Stimulated activated naive CD8-positive, alpha-beta T cell treated with anti-CD3 and anti-CD28 coated beads, Interleukin-15, amount 100 ng/mL, for 72 hours (primary cell): ENCODE results near the gene SLFN5.
"Not testable (repeated sequence)": the region's sequence is repeated elsewhere in the genome, so short reads cannot be mapped to it uniquely, and the experiment has no call there.

Experiments used
- ATAC-seq: fragments of 150-1000 bp; cut with Tn5 transposase; 2 replicates; pipeline ENCODE4 v1.10.0; 2021; ENCODE audit warnings: mild to moderate bottlenecking, moderate library complexity
- DNase-seq, 2 donors: peaks; one replicate each; pipeline ENCODE4 v3.0.0; 2021 to 2022
- H3K27ac Mint-ChIP-seq, 2 donors: one replicate each; pipeline ENCODE4 v1.8.0; 2022; ENCODE audit warnings: mild to moderate bottlenecking in 2 of 2, mixed read lengths in 2 of 2, moderate library complexity in 2 of 2
- H3K27me3 Mint-ChIP-seq: one replicate; pipeline ENCODE4 v1.8.0; 2022; ENCODE audit warnings: mixed read lengths
- H3K4me1 Mint-ChIP-seq: one replicate; pipeline ENCODE4 v1.8.0; 2022; ENCODE audit warnings: mild to moderate bottlenecking, mixed read lengths
- H3K4me3 Mint-ChIP-seq, 2 donors: one replicate each; pipeline ENCODE4 v1.8.0; 2022; ENCODE audit warnings: mild to moderate bottlenecking in 2 of 2, mixed read lengths in 2 of 2, moderate library complexity in 1 of 2
- H3K9me3 Mint-ChIP-seq, 2 donors: one replicate each; pipeline ENCODE4 v1.8.0; 2022; ENCODE audit warnings: mixed read lengths in 2 of 2

The SLFN5 gene

GRCh38 chr17:35295686-35296085 is 52.8 kb downstream of the SLFN5 start:
- ATAC-seq: no peak
- no peak for DNase-seq
- peaks cover 10% of the 10 kb centered on the region for H3K4me1 Mint-ChIP-seq
- H3K27ac Mint-ChIP-seq: no peak overlapping the region
- peaks cover 19 to 26% of the 10 kb centered on the region in 2 donors for H3K9me3 Mint-ChIP-seq
- peaks cover 10% of the 10 kb centered on the region for H3K27me3 Mint-ChIP-seq
- H3K4me3 Mint-ChIP-seq: no peak overlapping the region

- H3K27me3 Mint-ChIP-seq: peaks cover 10% of the 10 kb centered on the region
These were observed 54.8 kb downstream of the SLFN5 start for GRCh38 chr17:35297666-35298065.

GRCh38 chr17:35298639-35299038 is 55.8 kb downstream of the SLFN5 start:
- peaks cover 10% of the 10 kb centered on the region for H3K27me3 Mint-ChIP-seq
- no peak overlapping the region for H3K4me3 Mint-ChIP-seq
- DNase-seq (no peak), ATAC-seq (no peak)
- H3K4me1 Mint-ChIP-seq: peaks cover 10% of the 10 kb centered on the region
- H3K9me3 Mint-ChIP-seq: peaks cover 33 to 43% of the 10 kb centered on the region in 2 donors
- H3K27ac Mint-ChIP-seq: no peak overlapping the region

More at GRCh38 chr17:35297666-35298065, 54.8 kb downstream of the SLFN5 start:
- Mint-ChIP-seq H3K27ac (no peak overlapping the region), H3K4me3 (no peak overlapping the region), H3K4me1 (peaks cover 10% of the 10 kb centered on the region), H3K9me3 (peaks cover 26 to 35% of the 10 kb centered on the region in 2 donors)
- ATAC-seq: no peak
- no peak for DNase-seq

GRCh38 chr17:35299135-35299534 is 56.3 kb downstream of the SLFN5 start:
- peaks cover 10% of the 10 kb centered on the region for H3K4me1 Mint-ChIP-seq
- ATAC-seq: no peak
- no peak for DNase-seq
- peaks cover 38 to 48% of the 10 kb centered on the region in 2 donors for H3K9me3 Mint-ChIP-seq
- no peak overlapping the region for H3K27ac Mint-ChIP-seq
- no peak overlapping the region for H3K4me3 Mint-ChIP-seq
- peaks cover 10% of the 10 kb centered on the region for H3K27me3 Mint-ChIP-seq

- DNase-seq, H3K27me3 Mint-ChIP-seq, H3K27ac Mint-ChIP-seq, ATAC-seq, H3K4me3 Mint-ChIP-seq: not testable (repeated sequence)
- peaks cover 38% of the 10 kb centered on the region for H3K4me1 Mint-ChIP-seq
- peaks cover 10 to 30% of the 10 kb centered on the region in 2 donors for H3K9me3 Mint-ChIP-seq
These were observed 66.5 kb downstream of the SLFN5 start for GRCh38 chr17:35309345-35309744.

GRCh38 chr17:35312346-35312745 is 69.5 kb downstream of the SLFN5 start:
- ATAC-seq: no peak
- H3K27ac Mint-ChIP-seq: peak overlapping the region in 1 of 2 donors; percentile 67
- H3K4me3 Mint-ChIP-seq: peak overlapping the region; percentile 0 to 38
- peaks cover 45% of the 10 kb centered on the region for H3K4me1 Mint-ChIP-seq
- H3K27me3 Mint-ChIP-seq: no peaks in the 10 kb centered on the region
- DNase-seq: no peak
- peaks cover 6 to 17% of the 10 kb centered on the region in 2 donors for H3K9me3 Mint-ChIP-seq

- H3K9me3 Mint-ChIP-seq: peaks cover 6 to 17% of the 10 kb centered on the region in 2 donors
- peak overlapping the region; percentile 97 to 98 for H3K4me3 Mint-ChIP-seq
- ATAC-seq: peak; percentile 93
- H3K27ac Mint-ChIP-seq: peak overlapping the region; percentile 96 to 98
- H3K4me1 Mint-ChIP-seq: peaks cover 42% of the 10 kb centered on the region
- DNase-seq: peak; percentile 83 to 90
- no peaks in the 10 kb centered on the region for H3K27me3 Mint-ChIP-seq
These were observed 70.2 kb downstream of the SLFN5 start for GRCh38 chr17:35312790-35313711.

GRCh38 chr17:35313875-35314409 is 71.1 kb downstream of the SLFN5 start:
- H3K27ac Mint-ChIP-seq: peak overlapping the region; percentile 96 to 98
- ATAC-seq (no peak), DNase-seq (peak; percentile 10 to 16)

GRCh38 chr17:35314415-35315216 is 71.7 kb downstream of the SLFN5 start:
- Mint-ChIP-seq H3K27ac (peak overlapping the region in 1 of 2 donors; percentile 79), H3K9me3 (peaks cover 1 to 4% of the 10 kb centered on the region in 2 donors), H3K4me3 (peak overlapping the region; percentile 97 to 98), H3K27me3 (no peaks in the 10 kb centered on the region), H3K4me1 (peaks cover 40% of the 10 kb centered on the region)
- ATAC-seq: no peak
- no peak for DNase-seq

More at GRCh38 chr17:35313875-35314409, 71.1 kb downstream of the SLFN5 start:
- peaks cover 40% of the 10 kb centered on the region for H3K4me1 Mint-ChIP-seq
- H3K4me3 Mint-ChIP-seq: peak overlapping the region; percentile 97 to 98
- no peaks in the 10 kb centered on the region for H3K27me3 Mint-ChIP-seq
- peaks cover 0 to 8% of the 10 kb centered on the region in 2 donors for H3K9me3 Mint-ChIP-seq

- Mint-ChIP-seq H3K27ac (no peak overlapping the region), H3K4me1 (peaks cover 40% of the 10 kb centered on the region), H3K27me3 (no peaks in the 10 kb centered on the region), H3K4me3 (peak overlapping the region; percentile 41 to 63), H3K9me3 (peaks cover 0 to 5% of the 10 kb centered on the region in 2 donors)
- ATAC-seq (no peak), DNase-seq (no peak)
These were observed 72.4 kb downstream of the SLFN5 start for GRCh38 chr17:35315283-35315682.

- no peak for DNase-seq
- no peaks in the 10 kb centered on the region for H3K27me3 Mint-ChIP-seq
- H3K4me3 Mint-ChIP-seq: no peak overlapping the region
- H3K4me1 Mint-ChIP-seq: peaks cover 40% of the 10 kb centered on the region
- ATAC-seq: no peak
- peaks cover 0 to 5% of the 10 kb centered on the region in 2 donors for H3K9me3 Mint-ChIP-seq
- H3K27ac Mint-ChIP-seq: no peak overlapping the region
These were observed 73.1 kb downstream of the SLFN5 start for GRCh38 chr17:35315971-35316370.

GRCh38 chr17:35322749-35323148 is 79.9 kb downstream of the SLFN5 start:
- H3K27me3 Mint-ChIP-seq: no peaks in the 10 kb centered on the region
- ATAC-seq: no peak
- no peak for DNase-seq
- no peak overlapping the region for H3K4me3 Mint-ChIP-seq
- no peak overlapping the region for H3K27ac Mint-ChIP-seq
- peaks cover 9 to 11% of the 10 kb centered on the region in 2 donors for H3K9me3 Mint-ChIP-seq
- H3K4me1 Mint-ChIP-seq: no peaks in the 10 kb centered on the region
